ENCODE results near the gene SOCS7. TPM values are rescaled to one million over a fixed set of nuclear protein-coding genes. Genes with fewer than 3 reads are reported as not detected.
A peak's percentile ranks its signal among the peaks of the same experiment; 100 is the strongest.

SOCS7 gene
- total RNA-seq, 1 donor from 2014 or later: 14.0 TPM

DNA sequence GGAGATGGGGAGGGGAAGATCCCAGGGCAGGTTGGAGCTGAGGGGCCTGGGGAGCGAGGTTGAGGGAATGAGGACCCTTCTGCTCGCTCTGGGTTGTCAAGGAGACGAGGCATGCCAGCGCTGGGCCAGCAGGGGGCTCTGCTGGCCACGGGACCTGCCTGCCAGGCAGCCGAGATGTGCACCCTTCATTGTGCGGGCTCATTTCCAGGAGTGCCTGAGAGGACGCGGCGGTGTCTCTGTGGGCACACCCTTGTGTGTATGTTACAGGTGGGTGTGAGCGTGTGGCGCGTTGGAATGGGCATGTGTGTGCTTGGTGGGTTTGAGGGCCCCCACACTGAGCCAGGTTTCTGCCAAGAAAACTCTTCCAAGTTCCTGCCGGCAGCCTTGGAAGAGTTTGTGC, 92.5 kb downstream of the SOCS7 start:
- ChIA-PET CTCF (interaction anchor here (1.9 kb wide), 1 partner anchor 12 kb away, joined by 5 read pairs; no protein-coding TSS in a partner anchor), POLR2A (no interaction called here)
- ATAC-seq (ENCODE audit: low read depth) (peak; percentile 87), DNase-seq (peak; percentile 40)
- Mint-ChIP-seq H3K27ac (no peak overlapping the region), H3K36me3 (ENCODE audit: low read depth) (no peaks in the 10 kb centered on the region), H3K9me3 (no peaks in the 10 kb centered on the region), H3K4me3 (no peak overlapping the region), H3K4me1 (no peaks in the 10 kb centered on the region), H3K27me3 (peaks cover 4% of the 10 kb centered on the region)
- intact Hi-C loops (cut with micrococcal nuclease): loop anchor here (1.0 kb wide), 3 partner anchors 41 to 140 kb away; no protein-coding TSS in a partner anchor
- TF ChIP-seq, protein P1, sequence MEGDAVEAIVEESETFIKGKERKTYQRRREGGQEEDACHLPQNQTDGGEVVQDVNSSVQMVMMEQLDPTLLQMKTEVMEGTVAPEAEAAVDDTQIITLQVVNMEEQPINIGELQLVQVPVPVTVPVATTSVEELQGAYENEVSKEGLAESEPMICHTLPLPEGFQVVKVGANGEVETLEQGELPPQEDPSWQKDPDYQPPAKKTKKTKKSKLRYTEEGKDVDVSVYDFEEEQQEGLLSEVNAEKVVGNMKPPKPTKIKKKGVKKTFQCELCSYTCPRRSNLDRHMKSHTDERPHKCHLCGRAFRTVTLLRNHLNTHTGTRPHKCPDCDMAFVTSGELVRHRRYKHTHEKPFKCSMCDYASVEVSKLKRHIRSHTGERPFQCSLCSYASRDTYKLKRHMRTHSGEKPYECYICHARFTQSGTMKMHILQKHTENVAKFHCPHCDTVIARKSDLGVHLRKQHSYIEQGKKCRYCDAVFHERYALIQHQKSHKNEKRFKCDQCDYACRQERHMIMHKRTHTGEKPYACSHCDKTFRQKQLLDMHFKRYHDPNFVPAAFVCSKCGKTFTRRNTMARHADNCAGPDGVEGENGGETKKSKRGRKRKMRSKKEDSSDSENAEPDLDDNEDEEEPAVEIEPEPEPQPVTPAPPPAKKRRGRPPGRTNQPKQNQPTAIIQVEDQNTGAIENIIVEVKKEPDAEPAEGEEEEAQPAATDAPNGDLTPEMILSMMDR (IDR thresholded peaks at IDR 0.05): no peak

DNA sequence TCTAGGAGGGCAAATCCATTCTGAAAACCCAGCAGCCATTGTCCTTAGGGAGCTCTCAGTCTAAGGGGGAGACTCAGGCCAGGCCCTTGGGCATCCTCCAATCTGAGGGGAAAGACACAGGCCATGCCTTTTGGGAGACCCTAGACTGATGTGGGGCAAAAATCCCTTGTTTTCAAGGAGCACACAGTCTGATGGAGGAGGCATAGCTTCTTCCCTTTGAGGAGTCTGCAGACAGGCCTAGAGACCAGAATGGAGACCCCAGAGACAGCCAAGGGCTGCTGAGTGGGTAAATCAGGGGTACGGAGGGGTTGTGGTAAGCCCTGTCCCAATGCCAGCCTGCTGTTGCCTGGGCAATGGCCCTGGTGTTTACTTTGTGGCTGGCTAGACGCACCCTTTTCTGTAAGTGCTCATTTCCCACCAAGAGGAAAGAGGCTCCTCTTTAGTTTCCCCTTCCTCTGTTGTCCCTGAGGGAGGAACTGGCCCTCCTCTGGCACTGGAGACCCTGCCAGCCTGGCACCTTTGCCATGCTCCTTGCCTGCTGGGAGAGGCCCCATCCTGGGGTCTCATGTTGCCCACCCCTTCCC, 96.0 kb downstream of the SOCS7 start:
- DNase-seq (no peak), ATAC-seq (ENCODE audit: low read depth) (no peak)
- H3K4me3 Mint-ChIP-seq: no peak overlapping the region
- ChIA-PET POLR2A (no interaction called here), CTCF (no interaction called here)
- TF ChIP-seq, protein P1 (IDR thresholded peaks at IDR 0.05): no peak
- H3K27me3 Mint-ChIP-seq: peaks cover 18% of the 10 kb centered on the region
- H3K9me3 Mint-ChIP-seq: no peaks in the 10 kb centered on the region
- no peaks in the 10 kb centered on the region for H3K4me1 Mint-ChIP-seq
- H3K27ac Mint-ChIP-seq: no peak overlapping the region
- intact Hi-C loops (cut with micrococcal nuclease): no loop called here
- H3K36me3 Mint-ChIP-seq (ENCODE audit: low read depth): no peaks in the 10 kb centered on the region

DNA sequence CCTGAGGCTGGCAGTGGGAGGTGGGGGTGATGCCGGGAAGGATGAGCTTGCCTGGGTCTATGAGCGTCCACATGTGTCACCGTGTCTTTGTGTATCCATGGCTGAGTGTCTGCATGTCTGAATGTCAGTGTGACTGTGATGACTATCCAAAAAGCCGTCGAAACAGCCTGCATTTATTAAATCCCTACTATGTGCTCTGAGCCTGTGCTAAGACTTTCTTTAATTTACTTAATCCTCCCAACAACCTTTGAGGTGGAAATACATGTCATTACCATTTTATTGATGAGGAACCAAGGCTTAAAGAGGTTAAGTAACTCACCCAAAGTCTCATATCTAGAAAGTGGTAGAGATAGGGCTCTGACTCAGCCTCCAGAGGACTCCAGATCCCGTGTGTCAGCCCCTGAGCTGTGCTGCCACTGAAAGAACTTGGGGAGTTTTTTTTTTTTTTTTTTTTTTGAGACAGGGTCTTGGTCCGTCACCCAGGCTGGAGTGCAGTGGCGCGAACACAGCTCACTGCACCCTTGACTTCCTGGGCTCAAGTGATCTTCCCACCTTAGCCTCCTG, 96.6 kb downstream of the SOCS7 start:
- DNase-seq: no peak
- H3K9me3 Mint-ChIP-seq: no peaks in the 10 kb centered on the region
- ATAC-seq (ENCODE audit: low read depth): no peak
- no peak overlapping the region for H3K4me3 Mint-ChIP-seq
- TF ChIP-seq, protein P1 (IDR thresholded peaks at IDR 0.05): no peak
- CTCF ChIA-PET: no interaction called here
- no peaks in the 10 kb centered on the region for H3K36me3 Mint-ChIP-seq (ENCODE audit: low read depth)
- POLR2A ChIA-PET: no interaction called here
- H3K4me1 Mint-ChIP-seq: peaks cover 5% of the 10 kb centered on the region
- peaks cover 24% of the 10 kb centered on the region for H3K27me3 Mint-ChIP-seq
- H3K27ac Mint-ChIP-seq: no peak overlapping the region
- intact Hi-C loops (cut with micrococcal nuclease): no loop called here

DNA sequence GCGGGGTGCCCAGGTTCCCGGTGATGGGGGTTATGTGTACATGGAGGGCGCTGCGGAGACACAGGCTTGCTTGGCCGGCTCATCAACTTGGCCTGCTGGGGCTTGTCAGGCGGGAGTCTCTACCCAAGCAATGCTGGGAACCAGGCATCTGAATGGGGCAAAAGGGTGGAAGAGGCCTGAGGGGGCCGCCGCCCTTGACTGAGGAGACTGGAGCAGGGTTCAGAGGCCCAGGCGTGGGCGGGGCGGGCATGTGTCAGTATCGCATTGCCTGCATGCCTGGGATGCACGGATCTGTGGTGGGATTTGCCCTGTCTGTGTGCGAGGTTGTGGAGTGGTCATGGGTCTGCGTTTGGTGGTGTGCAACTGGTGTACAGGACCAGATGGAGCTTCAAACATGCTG, 97.7 kb downstream of the SOCS7 start:
- Mint-ChIP-seq H3K4me3 (no peak overlapping the region), H3K27me3 (peaks cover 28% of the 10 kb centered on the region), H3K36me3 (ENCODE audit: low read depth) (no peaks in the 10 kb centered on the region), H3K27ac (no peak overlapping the region), H3K9me3 (no peaks in the 10 kb centered on the region), H3K4me1 (peaks cover 9% of the 10 kb centered on the region)
- no peak for DNase-seq
- ATAC-seq (ENCODE audit: low read depth): no peak
- intact Hi-C loops (cut with micrococcal nuclease): no loop called here
- CTCF ChIA-PET: no interaction called here
- TF ChIP-seq, protein P1 (IDR thresholded peaks at IDR 0.05): no peak
- POLR2A ChIA-PET: no interaction called here

DNA sequence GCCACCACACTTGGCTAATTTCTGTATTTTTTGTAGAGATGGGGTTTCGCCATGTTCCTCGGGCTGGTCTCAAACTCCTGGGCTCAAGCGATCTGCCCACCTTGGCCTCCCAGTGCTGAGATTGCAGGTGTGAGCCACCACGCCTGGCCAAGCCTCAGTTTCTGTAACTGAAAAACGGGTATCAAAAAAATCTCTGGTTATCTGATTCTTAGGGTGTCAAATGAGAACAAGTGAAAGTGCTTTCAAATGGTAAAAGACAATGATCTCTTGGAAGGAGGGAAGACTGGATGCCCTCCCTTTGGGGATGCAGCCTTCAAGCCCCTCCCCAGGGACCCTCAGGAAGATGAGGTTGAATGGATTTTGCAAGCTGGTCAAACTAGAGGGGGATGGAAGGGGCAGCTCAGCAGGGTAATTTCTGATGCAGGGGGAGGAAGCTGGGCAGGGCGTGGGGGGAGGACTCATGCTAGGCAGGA, 98.9 kb downstream of the SOCS7 start:
- H3K27me3 Mint-ChIP-seq: peaks cover 34% of the 10 kb centered on the region
- H3K36me3 Mint-ChIP-seq (ENCODE audit: low read depth): no peaks in the 10 kb centered on the region
- no peak for ATAC-seq (ENCODE audit: low read depth)
- H3K27ac Mint-ChIP-seq: no peak overlapping the region
- no peak overlapping the region for H3K4me3 Mint-ChIP-seq
- no peaks in the 10 kb centered on the region for H3K9me3 Mint-ChIP-seq
- intact Hi-C loops (cut with micrococcal nuclease): no loop called here
- H3K4me1 Mint-ChIP-seq: peaks cover 9% of the 10 kb centered on the region
- TF ChIP-seq, protein P1 (IDR thresholded peaks at IDR 0.05): no peak
- ChIA-PET POLR2A (no interaction called here), CTCF (no interaction called here)
- no peak for DNase-seq
